22Rv1 (cell line): ENCODE results near the gene JMJD4.
"Not testable (repeated sequence)": the region's sequence is repeated elsewhere in the genome, so short reads cannot be mapped to it uniquely, and the experiment has no call there.

Source experiments
- H3K27ac ChIP-seq: fragments of 450-650 bp; 2 replicates; pipeline ENCODE4 v1.5.1; 2017
- ZFX ChIP-seq: fragments of 450-650 bp; IDR thresholded peaks from 2 replicates; pipeline ENCODE4 v1.6.1; 2017; ENCODE audit warnings: antibody characterized with exemption, borderline replicate concordance
- TF ChIP-seq, protein P1 (sequence below): fragments of 450-650 bp; IDR thresholded peaks from 2 replicates; pipeline ENCODE4 v1.5.1; 2017; ENCODE audit warnings: mild to moderate bottlenecking

JMJD4 gene

DNA sequence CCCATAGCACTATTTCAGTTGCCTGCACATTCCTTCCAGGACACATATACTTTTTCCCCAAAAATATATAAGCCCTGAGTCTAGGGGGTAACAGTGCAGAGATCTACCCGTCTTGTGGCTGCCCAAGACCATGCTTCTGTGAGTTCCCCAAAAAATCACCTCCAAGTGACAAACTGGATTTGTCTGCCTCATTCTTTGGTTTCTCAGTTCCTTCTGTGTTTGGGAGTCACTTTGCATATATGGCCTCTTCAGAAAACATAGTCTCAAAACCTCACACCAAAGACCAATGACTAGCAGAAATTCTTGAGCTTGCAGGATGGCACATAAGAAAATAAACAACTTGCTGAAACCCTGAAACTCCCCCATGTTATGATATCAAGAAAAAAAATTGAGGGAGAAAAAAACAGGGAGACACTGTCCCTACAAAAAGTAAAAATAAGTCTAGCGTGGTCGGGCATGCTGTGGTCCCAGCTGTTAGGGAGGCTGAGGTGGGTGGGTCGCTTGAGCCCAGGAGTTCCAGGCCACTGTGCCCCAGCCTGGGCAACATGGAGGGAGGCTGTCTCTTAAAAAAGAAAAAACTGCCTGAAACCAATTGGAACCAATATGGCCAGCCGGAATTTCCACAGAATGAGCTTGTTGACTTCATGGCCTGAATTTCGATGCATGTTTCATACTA is 8.0 kb downstream of the JMJD4 start:
- H3K27ac ChIP-seq: no peak overlapping the region
- TF ChIP-seq ZFX: no peak
- TF ChIP-seq, protein P1, sequence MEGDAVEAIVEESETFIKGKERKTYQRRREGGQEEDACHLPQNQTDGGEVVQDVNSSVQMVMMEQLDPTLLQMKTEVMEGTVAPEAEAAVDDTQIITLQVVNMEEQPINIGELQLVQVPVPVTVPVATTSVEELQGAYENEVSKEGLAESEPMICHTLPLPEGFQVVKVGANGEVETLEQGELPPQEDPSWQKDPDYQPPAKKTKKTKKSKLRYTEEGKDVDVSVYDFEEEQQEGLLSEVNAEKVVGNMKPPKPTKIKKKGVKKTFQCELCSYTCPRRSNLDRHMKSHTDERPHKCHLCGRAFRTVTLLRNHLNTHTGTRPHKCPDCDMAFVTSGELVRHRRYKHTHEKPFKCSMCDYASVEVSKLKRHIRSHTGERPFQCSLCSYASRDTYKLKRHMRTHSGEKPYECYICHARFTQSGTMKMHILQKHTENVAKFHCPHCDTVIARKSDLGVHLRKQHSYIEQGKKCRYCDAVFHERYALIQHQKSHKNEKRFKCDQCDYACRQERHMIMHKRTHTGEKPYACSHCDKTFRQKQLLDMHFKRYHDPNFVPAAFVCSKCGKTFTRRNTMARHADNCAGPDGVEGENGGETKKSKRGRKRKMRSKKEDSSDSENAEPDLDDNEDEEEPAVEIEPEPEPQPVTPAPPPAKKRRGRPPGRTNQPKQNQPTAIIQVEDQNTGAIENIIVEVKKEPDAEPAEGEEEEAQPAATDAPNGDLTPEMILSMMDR: no peak

DNA sequence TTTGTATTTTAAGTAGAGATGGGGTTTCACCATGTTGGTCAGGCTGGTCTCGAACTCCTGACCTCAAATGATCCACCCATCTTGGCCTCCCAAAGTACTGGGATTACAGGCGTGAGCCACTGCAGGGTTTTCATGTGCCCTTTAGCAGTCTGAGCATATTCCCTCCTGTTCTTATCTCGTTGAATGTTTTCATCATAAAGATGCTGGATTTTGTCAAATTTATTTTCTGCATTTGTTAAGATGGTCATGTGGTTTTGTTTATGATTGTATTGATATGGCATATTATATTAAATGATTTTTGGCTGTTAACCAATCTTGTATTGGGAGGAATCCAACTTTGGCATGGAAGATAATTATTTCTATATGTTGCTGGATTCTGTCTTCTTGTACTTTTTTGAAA is 8.8 kb downstream of the JMJD4 start:
- no peak overlapping the region for H3K27ac ChIP-seq
- TF ChIP-seq, protein P1: no peak
- no peak for TF ChIP-seq ZFX

DNA sequence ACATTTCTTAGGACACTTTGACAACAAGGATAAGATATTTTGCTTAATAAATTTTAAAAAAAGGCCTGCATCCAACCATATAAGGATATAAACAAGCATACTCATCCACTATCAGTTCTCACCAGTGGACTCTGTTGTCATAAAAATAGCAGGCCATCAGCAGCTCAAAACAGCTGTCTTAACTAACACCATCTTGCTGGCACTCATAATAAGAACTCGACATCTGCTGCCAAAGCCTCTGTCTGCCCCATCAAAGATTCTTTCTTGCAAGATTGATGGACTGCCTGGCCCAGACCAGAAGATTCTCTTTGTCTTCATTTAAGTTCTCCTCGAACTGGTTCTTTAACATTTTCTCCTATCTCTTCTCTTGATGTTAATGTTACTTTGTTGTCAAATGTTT is 10.1 kb downstream of the JMJD4 start:
- TF ChIP-seq, protein P1: no peak
- TF ChIP-seq ZFX: no peak
- H3K27ac ChIP-seq: no peak overlapping the region

DNA sequence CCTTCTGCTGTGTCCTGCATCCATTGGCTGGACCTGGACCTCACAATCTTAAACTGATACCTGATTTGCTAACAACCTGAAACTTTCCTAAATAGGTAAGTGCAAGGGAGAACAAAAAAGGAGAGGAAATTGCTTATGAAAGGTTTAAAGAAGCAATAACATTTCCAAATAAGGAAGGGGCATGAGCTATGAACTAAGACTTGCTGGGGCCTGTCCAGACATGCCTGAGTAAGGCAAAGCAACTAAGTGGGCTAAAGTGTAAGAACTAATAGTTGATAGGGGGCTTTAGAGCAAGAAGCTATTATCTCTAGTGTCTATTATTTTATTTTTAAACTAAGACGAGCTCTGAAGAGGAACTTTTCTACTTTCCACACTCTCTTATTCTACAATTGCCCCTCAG is 11.6 kb downstream of the JMJD4 start:
- H3K27ac ChIP-seq: no peak overlapping the region
- TF ChIP-seq, protein P1: no peak
- TF ChIP-seq ZFX: no peak

DNA sequence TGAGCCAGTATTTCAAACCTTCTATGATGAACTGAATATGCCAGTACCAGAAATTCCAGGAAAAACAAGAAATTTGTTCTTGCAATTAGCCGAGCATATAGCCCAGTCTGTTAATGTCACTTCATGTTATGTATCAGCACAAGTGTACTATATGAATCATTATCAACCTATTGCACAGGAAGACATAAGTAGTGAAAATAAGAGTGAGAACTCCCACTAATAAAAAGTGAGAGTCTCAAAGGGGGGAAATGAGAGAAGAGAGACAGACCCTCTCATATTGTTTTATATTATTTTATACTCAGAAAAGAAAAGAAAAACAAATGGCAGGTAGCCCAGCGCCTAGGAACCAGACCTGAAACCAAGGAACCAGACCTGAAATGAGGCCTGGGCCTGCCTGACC is 16.2 kb downstream of the JMJD4 start:
- no peak overlapping the region for H3K27ac ChIP-seq
- TF ChIP-seq, protein P1: no peak
- TF ChIP-seq ZFX: no peak

DNA sequence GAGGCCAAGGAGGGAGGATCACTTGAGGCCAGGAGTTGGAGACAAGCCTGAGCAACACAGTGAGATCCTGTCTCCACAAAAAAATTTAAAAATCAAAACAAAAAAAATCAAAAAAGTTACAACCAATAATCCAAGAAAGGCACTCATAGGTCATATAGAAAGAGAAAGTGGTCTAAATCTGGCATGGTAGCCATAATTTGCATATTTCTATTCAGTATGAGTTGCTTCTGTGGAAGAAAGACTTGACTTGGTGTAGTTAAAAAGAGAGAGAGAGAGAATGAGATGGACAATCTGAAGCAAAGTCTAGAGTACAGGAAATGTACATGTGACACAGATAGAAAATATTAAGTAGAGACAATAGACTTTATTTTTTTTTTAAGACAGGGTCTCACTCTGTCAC is 22.5 kb downstream of the JMJD4 start:
- H3K27ac ChIP-seq: no peak overlapping the region
- TF ChIP-seq, protein P1: no peak

DNA sequence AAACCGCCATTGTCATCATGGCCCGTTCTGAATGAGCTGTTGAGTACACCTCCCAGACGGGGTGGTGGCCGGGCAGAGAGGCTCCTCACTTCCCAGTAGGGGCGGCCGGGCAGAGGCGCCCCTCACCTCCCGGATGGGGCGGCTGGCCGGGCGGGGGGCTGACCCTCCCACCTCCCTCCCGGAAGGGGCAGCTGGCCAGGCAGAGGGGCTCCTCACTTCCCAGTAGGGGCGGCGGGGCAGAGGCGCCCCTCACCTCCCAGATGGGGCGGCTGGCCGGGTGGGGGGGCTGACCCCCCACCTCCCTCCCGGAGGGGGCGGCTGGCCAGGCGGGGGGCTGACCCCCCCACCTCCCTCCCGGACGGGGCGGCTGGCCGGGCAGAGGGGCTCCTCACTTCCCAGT is 24.6 kb downstream of the JMJD4 start:
- not testable (repeated sequence) for H3K27ac ChIP-seq

DNA sequence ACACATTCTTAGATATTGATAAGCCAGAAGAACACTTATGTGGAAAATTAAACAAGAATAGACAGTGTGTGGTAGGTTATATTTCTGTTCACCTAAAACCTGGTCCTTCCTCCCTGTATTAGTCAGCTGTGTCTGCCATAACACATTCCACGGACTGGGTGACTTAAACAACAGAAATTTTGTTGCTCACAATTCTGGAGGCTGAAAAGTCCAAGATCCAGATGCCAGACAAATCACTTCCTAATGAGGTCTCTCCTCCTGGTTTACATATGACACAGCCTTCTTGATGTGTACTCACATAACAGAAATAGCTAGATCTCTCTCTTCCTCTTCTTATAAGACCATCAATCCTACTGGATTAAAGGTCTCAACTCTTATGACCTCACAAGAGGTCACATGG is 25.7 kb downstream of the JMJD4 start:
- TF ChIP-seq, protein P1: no peak
- TF ChIP-seq ZFX: no peak
- no peak overlapping the region for H3K27ac ChIP-seq
